Liver (tissue), 3 donors: ENCODE data around the gene DUS4L.

Experiments used
- EGR1 ChIP-seq, 2 donors: IDR thresholded peaks; 2 replicates each; pipeline ENCODE4 v1.6.1; 2016 to 2018; ENCODE audit warnings: antibody characterized with exemption in 2 of 2, low read depth in 2 of 2
- JUND ChIP-seq, 2 donors: IDR thresholded peaks; 2 replicates each; pipeline ENCODE4 v1.6.1; 2016; ENCODE audit warnings: antibody characterized with exemption in 2 of 2
- NR2F2 ChIP-seq: IDR thresholded peaks from 2 replicates; pipeline ENCODE4 v1.6.1; 2016; ENCODE audit warnings: antibody characterized with exemption
- RAD21 ChIP-seq, 2 donors: IDR thresholded peaks; 2 replicates each; pipeline ENCODE4 v1.6.1; 2016; ENCODE audit warnings: antibody characterized with exemption in 2 of 2, mild to moderate bottlenecking in 2 of 2
- REST ChIP-seq: IDR thresholded peaks from 2 replicates; pipeline ENCODE4 v1.6.1; 2016; ENCODE audit warnings: antibody characterized with exemption, mild to moderate bottlenecking
- RXRA ChIP-seq, 2 donors: IDR thresholded peaks; 2 replicates each; pipeline ENCODE4 v1.6.1; 2017 to 2018; ENCODE audit warnings: antibody characterized with exemption in 2 of 2, mild to moderate bottlenecking in 1 of 2
- SP1 ChIP-seq: IDR thresholded peaks from 2 replicates; pipeline ENCODE4 v1.6.1; 2018; ENCODE audit warnings: antibody characterized with exemption, mild to moderate bottlenecking
- TAF1 ChIP-seq: conservative IDR thresholded peaks from 2 replicates; pipeline ENCODE4 v1.6.1; 2016; ENCODE audit warnings: antibody characterized with exemption, mild to moderate bottlenecking
- YY1 ChIP-seq: IDR thresholded peaks from 2 replicates; pipeline ENCODE4 v1.6.1; 2016; ENCODE audit warnings: antibody characterized with exemption, mild to moderate bottlenecking
- TF ChIP-seq, protein P1 (sequence below): fragments of 150-350 bp; IDR thresholded peaks from 2 replicates; pipeline ENCODE4 v1.5.1; 2017; ENCODE audit warnings: improper control_type of control experiment, low read depth, low read length; ENCODE audit not compliant: missing input control
- TF ChIP-seq, protein P2 (sequence below): IDR thresholded peaks from 2 replicates; pipeline ENCODE4 v1.6.1; 2016; ENCODE audit warnings: antibody characterized with exemption
- donor health status: healthy.
- donor health status: healthy.

DNA sequence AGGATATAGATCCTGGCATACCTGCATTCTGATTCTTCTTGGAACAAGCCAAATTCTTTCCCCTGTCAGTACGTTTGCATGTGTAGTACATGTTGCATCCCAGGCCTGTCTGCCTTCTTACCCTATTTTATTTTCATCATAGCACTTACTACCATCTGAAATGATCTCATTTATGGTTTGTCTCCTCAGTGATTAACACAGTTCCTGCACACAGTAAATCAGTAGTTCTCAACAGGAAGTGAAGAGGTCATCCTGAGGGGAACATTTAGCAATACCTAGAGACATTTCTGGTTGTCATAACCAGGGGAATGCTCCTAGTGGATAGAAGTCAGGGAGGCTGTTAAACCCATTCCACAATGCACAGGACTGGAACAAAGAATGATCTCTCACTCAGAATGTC is 58.7 kb downstream of the DUS4L start:
- TF ChIP-seq, protein P1, sequence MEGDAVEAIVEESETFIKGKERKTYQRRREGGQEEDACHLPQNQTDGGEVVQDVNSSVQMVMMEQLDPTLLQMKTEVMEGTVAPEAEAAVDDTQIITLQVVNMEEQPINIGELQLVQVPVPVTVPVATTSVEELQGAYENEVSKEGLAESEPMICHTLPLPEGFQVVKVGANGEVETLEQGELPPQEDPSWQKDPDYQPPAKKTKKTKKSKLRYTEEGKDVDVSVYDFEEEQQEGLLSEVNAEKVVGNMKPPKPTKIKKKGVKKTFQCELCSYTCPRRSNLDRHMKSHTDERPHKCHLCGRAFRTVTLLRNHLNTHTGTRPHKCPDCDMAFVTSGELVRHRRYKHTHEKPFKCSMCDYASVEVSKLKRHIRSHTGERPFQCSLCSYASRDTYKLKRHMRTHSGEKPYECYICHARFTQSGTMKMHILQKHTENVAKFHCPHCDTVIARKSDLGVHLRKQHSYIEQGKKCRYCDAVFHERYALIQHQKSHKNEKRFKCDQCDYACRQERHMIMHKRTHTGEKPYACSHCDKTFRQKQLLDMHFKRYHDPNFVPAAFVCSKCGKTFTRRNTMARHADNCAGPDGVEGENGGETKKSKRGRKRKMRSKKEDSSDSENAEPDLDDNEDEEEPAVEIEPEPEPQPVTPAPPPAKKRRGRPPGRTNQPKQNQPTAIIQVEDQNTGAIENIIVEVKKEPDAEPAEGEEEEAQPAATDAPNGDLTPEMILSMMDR: no peak
- TF ChIP-seq REST (no peak), JUND (IDR thresholded peaks at IDR 0.05) (no peak), TAF1 (no peak), NR2F2 (peak; percentile 28), RXRA (IDR thresholded peaks at IDR 0.05) (peak; percentile 20 to 31), SP1 (no peak), YY1 (no peak), EGR1 (IDR thresholded peaks at IDR 0.05; ENCODE audit: low read depth in 2 of 2) (no peak), RAD21 (IDR thresholded peaks at IDR 0.05) (no peak)
- TF ChIP-seq, protein P2, sequence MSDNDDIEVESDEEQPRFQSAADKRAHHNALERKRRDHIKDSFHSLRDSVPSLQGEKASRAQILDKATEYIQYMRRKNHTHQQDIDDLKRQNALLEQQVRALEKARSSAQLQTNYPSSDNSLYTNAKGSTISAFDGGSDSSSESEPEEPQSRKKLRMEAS: no peak
